Osteoblast (primary cell): ENCODE results near the gene PRRT4. TPM values are rescaled to one million over a fixed set of nuclear protein-coding genes. Genes with fewer than 3 reads are reported as not detected.

Experiments used
- DNase-seq: peaks from one replicate; pipeline ENCODE4 v3.0.0; 2011; ENCODE audit warnings: low spot score, mixed read lengths; ENCODE audit not compliant: insufficient read length; ENCODE audit errors: missing footprints
- H2AFZ ChIP-seq: 2 replicates; pipeline ENCODE4 v1.6.0; 2011; ENCODE audit warnings: mild to moderate bottlenecking, low read length
- H3K27ac ChIP-seq: 2 replicates; pipeline ENCODE4 v1.5.1; 2011; ENCODE audit warnings: mild to moderate bottlenecking, low read depth, low read length, moderate library complexity
- H3K27me3 ChIP-seq: 2 replicates; pipeline ENCODE4 v1.6.0; 2012; ENCODE audit warnings: mild to moderate bottlenecking, control low read depth, inconsistent platforms, low read length, moderate library complexity; ENCODE audit not compliant: insufficient read depth
- H3K36me3 ChIP-seq: 2 replicates; pipeline ENCODE4 v1.5.1; 2011; ENCODE audit warnings: mild to moderate bottlenecking, low read length, control low read depth, moderate library complexity; ENCODE audit not compliant: insufficient read depth
- H3K4me1 ChIP-seq: 2 replicates; pipeline ENCODE4 v1.5.1; 2011; ENCODE audit warnings: mild to moderate bottlenecking, low read length, control low read depth, moderate library complexity; ENCODE audit not compliant: insufficient read depth
- H3K4me2 ChIP-seq: 2 replicates; pipeline ENCODE4 v1.6.0; 2011; ENCODE audit warnings: mild to moderate bottlenecking, low read length; ENCODE audit not compliant: insufficient read depth
- H3K4me3 ChIP-seq: fragments of 200-600 bp; sonication (generic); 3 replicates; pipeline ENCODE4 v1.5.1; 2012; ENCODE audit warnings: mild to moderate bottlenecking, low read length, inconsistent platforms; ENCODE audit not compliant: insufficient read depth
- H3K79me2 ChIP-seq: 2 replicates; pipeline ENCODE4 v1.6.0; 2012; ENCODE audit warnings: mild to moderate bottlenecking, low read length, control low read depth, inconsistent platforms; ENCODE audit not compliant: insufficient read depth
- H3K9me3 ChIP-seq: 2 replicates; pipeline ENCODE4 v1.5.1; 2011; ENCODE audit warnings: low read depth, low read length, control low read depth
- H4K20me1 ChIP-seq: 2 replicates; pipeline ENCODE4 v1.6.0; 2012; ENCODE audit warnings: mild to moderate bottlenecking, low read length, control low read depth; ENCODE audit not compliant: insufficient read depth
- CTCF ChIP-seq: IDR thresholded peaks from 2 replicates; pipeline ENCODE4 v1.5.1; 2011; ENCODE audit warnings: mild to moderate bottlenecking, low read depth, low read length, moderate library complexity; ENCODE audit errors: extremely low read depth
- total RNA-seq: library from RNA; depleted of rRNA; stranded (reverse); fragments of >200 nt; gene quantifications from 2 replicates; pipeline ENCODE4 v1.2.3, GENCODE V29; 2012

Gene PRRT4
- total RNA-seq, 1 donor: not detected

GRCh38 chr7:128392446-128393327 lies 31.2 kb upstream of the PRRT4 start:
- H2AFZ ChIP-seq: no peak overlapping the region
- no peak overlapping the region for H3K4me3 ChIP-seq
- no peaks in the 10 kb centered on the region for H3K79me2 ChIP-seq
- H3K4me2 ChIP-seq: no peak overlapping the region
- H3K27me3 ChIP-seq: peaks cover 2% of the 10 kb centered on the region
- no peaks in the 10 kb centered on the region for H3K4me1 ChIP-seq
- H4K20me1 ChIP-seq: peaks cover under 1% of the 10 kb centered on the region
- DNase-seq: peak; percentile 77
- H3K9me3 ChIP-seq: no peaks in the 10 kb centered on the region
- peaks cover 33% of the 10 kb centered on the region for H3K36me3 ChIP-seq
- no peak for TF ChIP-seq CTCF
- H3K27ac ChIP-seq: no peak overlapping the region

GRCh38 chr7:128391805-128392204 lies 30.3 kb upstream of the PRRT4 start:
- Histone ChIP-seq H2AFZ (no peak overlapping the region), H3K36me3 (peaks cover 24% of the 10 kb centered on the region), H3K4me3 (no peak overlapping the region), H3K9me3 (no peaks in the 10 kb centered on the region), H3K27me3 (peaks cover 2% of the 10 kb centered on the region), H3K79me2 (no peaks in the 10 kb centered on the region), H3K4me2 (no peak overlapping the region), H4K20me1 (no peaks in the 10 kb centered on the region), H3K4me1 (no peaks in the 10 kb centered on the region), H3K27ac (no peak overlapping the region)
- DNase-seq: no peak
- TF ChIP-seq CTCF: no peak

- peak; percentile 85 for DNase-seq
- TF ChIP-seq CTCF: no peak
- Histone ChIP-seq H3K79me2 (no peaks in the 10 kb centered on the region), H3K27ac (no peak overlapping the region), H3K9me3 (no peaks in the 10 kb centered on the region), H2AFZ (no peak overlapping the region), H3K4me3 (no peak overlapping the region), H3K27me3 (peaks cover 2% of the 10 kb centered on the region), H3K36me3 (peaks cover 16% of the 10 kb centered on the region), H4K20me1 (no peaks in the 10 kb centered on the region), H3K4me2 (no peak overlapping the region), H3K4me1 (no peaks in the 10 kb centered on the region)
Measured at GRCh38 chr7:128390871-128391565, 29.5 kb upstream of the PRRT4 start.

- H3K9me3 ChIP-seq: no peaks in the 10 kb centered on the region
- peaks cover 6% of the 10 kb centered on the region for H3K36me3 ChIP-seq
- H3K4me2 ChIP-seq: no peak overlapping the region
- no peak overlapping the region for H2AFZ ChIP-seq
- peak; percentile 80 for DNase-seq
- no peaks in the 10 kb centered on the region for H3K79me2 ChIP-seq
- no peak overlapping the region for H3K27ac ChIP-seq
- H4K20me1 ChIP-seq: no peaks in the 10 kb centered on the region
- TF ChIP-seq CTCF: no peak
- H3K4me1 ChIP-seq: no peaks in the 10 kb centered on the region
- H3K27me3 ChIP-seq: peaks cover 2% of the 10 kb centered on the region
- no peak overlapping the region for H3K4me3 ChIP-seq
Measured at GRCh38 chr7:128389618-128390329, 28.3 kb upstream of the PRRT4 start.
